Muscle layer of colon (tissue), 2 donors: ENCODE data around the gene DCT.
A peak's percentile ranks its signal among the peaks of the same experiment; 100 is the strongest.

Source experiments
- H3K27ac ChIP-seq: one replicate; pipeline ENCODE4 v1.7.0; 2013; ENCODE audit warnings: low read depth, mild to moderate bottlenecking, low read length, moderate library complexity
- H3K27me3 ChIP-seq, 2 donors: one replicate each; pipeline ENCODE4 v1.7.0; 2013; ENCODE audit warnings: low read length in 2 of 2, mild to moderate bottlenecking in 2 of 2; ENCODE audit not compliant: insufficient read depth in 2 of 2, control insufficient read depth in 1 of 2
- H3K36me3 ChIP-seq: one replicate; pipeline ENCODE4 v1.7.0; 2013; ENCODE audit warnings: mild to moderate bottlenecking, low read length; ENCODE audit not compliant: insufficient read depth
- H3K4me1 ChIP-seq: one replicate; pipeline ENCODE4 v1.7.0; 2013; ENCODE audit warnings: mild to moderate bottlenecking, low read length; ENCODE audit not compliant: insufficient read depth
- H3K4me3 ChIP-seq, 2 donors: one replicate each; pipeline ENCODE4 v1.7.0; 2013; ENCODE audit warnings: low read length in 2 of 2, low read depth in 1 of 2, mild to moderate bottlenecking in 1 of 2, moderate library complexity in 1 of 2
- H3K9ac ChIP-seq: one replicate; pipeline ENCODE4 v1.7.0; 2013; ENCODE audit warnings: low read length
- H3K9me3 ChIP-seq: one replicate; pipeline ENCODE4 v1.7.0; 2013; ENCODE audit warnings: mild to moderate bottlenecking, low read length
- donor health status: abdominal sarcoma.
- donor health status: Adenocarcinoma of cecum.

Gene DCT

DNA sequence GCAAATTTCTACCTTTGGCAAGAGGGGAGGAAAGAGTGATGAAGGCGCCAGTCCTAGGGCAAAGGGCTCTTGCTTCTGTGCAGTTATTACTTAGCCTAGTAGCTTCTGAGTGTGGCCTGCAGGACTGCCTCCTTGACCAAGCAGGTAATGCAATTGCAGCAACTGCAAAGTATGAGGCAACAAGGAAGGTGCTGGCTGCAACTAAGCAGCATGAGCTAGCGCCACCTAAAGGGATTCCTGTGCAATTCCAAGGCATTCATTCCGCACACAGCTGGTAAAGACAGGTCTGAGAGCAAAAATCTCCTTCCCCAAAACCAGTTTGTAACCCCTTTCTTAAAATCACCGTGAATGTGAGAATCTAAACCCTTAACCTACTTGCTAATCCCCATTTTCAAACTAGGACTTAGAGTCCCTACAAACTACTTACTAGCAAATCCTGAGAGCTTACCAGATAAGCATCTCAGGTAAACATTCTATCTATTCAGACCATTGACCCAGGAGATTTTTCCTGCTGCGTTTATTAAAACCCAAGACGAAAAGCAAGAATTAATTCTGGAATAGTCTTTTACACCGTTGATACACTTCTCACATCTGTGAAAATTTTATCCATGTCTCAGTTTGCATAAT, 62.9 kb downstream of the DCT start:
- Histone ChIP-seq H3K27me3 (no peaks in the 10 kb centered on the region), H3K9ac (no peak overlapping the region), H3K9me3 (no peaks in the 10 kb centered on the region), H3K27ac (no peak overlapping the region), H3K4me1 (peaks cover 17% of the 10 kb centered on the region), H3K36me3 (no peaks in the 10 kb centered on the region), H3K4me3 (no peak overlapping the region)

DNA sequence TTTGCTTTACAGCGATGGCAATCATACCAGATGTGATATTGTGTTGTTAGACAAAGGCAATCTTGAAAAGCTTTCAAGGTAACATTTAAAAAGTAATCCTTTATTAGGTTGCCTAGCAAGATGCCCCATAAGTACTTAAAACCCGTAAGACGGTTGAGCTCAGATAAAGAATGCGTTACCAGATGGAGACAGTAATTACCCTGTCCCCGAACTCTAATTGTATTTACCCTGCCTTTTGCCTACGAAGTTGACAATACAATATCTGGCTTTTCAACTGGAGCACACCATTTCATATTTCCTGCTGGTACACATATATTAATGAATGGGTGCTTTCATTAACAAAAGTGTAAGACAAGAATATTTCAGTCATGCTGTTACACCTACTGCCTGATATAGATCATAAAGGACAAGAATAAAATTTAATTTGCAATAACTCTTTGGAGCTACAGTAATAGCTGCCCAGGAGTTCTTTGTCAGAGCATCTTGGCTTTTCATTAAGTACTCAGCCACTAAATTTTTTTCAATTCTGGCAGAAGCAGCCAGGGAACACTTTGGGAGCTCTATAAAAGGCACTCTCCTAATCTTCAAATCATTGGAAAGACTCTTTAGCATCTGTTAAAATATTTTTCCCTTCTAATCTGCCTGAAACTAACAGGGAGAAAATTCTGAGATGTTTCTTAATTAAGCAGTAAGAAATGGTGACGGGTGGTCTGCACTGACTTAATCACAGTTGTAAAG, 63.8 kb downstream of the DCT start:
- Histone ChIP-seq H3K9ac (no peak overlapping the region), H3K4me1 (peaks cover 17% of the 10 kb centered on the region), H3K27ac (no peak overlapping the region), H3K27me3 (no peaks in the 10 kb centered on the region), H3K9me3 (no peaks in the 10 kb centered on the region), H3K4me3 (no peak overlapping the region), H3K36me3 (no peaks in the 10 kb centered on the region)

DNA sequence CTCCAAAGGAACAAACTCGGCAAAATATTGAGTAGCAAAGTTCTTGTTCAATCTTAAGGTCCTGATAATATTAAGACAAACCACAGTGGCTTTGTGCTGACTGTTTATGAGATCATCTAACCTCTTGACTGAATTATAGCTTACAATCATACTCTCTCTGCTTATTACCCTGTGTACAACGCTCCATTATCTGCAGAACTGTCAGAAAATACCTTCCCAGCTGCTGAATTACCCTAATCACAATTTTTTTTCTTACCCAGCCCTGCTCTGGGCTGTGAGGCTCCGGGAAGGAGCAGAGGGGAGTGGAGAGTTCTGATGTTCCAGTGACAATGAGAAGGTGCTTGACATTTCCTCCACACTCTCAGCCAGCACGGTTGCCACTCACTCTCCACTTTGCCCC, 64.8 kb downstream of the DCT start:
- Histone ChIP-seq H3K9me3 (no peaks in the 10 kb centered on the region), H3K27me3 (no peaks in the 10 kb centered on the region), H3K27ac (no peak overlapping the region), H3K4me3 (no peak overlapping the region), H3K36me3 (no peaks in the 10 kb centered on the region), H3K4me1 (peaks cover 17% of the 10 kb centered on the region), H3K9ac (no peak overlapping the region)

DNA sequence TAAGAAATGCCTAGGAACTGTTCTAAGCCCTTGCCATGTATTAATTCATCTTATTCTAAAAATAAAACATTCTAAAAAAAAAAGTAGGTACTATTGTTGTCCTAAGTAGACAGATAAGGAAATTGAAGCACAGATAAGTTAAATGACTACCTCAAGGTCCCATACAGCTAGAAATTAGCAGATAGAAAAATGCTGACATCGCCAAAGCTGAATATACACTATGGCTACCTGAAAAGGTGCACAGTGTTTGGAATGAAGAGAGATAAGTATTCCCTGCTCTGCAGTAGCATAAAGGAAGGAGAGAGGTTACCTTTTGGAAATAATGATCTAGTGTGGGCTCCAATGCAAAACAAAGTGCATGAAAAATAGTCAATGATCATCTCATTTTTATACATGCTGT, 65.3 kb downstream of the DCT start:
- Histone ChIP-seq H3K27me3 (no peaks in the 10 kb centered on the region), H3K9me3 (no peaks in the 10 kb centered on the region), H3K9ac (no peak overlapping the region), H3K27ac (no peak overlapping the region), H3K36me3 (no peaks in the 10 kb centered on the region), H3K4me1 (peaks cover 17% of the 10 kb centered on the region), H3K4me3 (no peak overlapping the region)

DNA sequence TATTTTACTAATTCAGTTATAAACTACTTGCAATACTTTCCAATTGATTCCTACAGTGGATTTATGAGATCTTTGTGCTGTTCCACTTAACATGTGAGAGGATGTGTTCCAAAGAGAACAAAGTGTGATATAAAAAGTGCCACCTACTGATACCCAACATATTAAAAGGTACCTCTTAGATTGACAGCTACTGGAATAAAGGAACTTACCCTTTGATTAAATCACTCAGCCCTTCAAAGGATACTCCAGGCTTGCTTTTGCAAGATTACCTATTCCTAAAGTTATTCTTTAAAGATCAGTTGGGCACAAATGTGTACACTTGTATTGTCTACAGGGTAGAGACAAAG, 65.9 kb downstream of the DCT start:
- H3K4me1 ChIP-seq, result peaks cover 21% of the 10 kb centered on the region
- H3K36me3 ChIP-seq, result no peaks in the 10 kb centered on the region
- no peak overlapping the region for H3K27ac ChIP-seq
- H3K4me3 ChIP-seq, result no peak overlapping the region
- no peaks in the 10 kb centered on the region for H3K27me3 ChIP-seq
- no peaks in the 10 kb centered on the region for H3K9me3 ChIP-seq
- no peak overlapping the region for H3K9ac ChIP-seq

DNA sequence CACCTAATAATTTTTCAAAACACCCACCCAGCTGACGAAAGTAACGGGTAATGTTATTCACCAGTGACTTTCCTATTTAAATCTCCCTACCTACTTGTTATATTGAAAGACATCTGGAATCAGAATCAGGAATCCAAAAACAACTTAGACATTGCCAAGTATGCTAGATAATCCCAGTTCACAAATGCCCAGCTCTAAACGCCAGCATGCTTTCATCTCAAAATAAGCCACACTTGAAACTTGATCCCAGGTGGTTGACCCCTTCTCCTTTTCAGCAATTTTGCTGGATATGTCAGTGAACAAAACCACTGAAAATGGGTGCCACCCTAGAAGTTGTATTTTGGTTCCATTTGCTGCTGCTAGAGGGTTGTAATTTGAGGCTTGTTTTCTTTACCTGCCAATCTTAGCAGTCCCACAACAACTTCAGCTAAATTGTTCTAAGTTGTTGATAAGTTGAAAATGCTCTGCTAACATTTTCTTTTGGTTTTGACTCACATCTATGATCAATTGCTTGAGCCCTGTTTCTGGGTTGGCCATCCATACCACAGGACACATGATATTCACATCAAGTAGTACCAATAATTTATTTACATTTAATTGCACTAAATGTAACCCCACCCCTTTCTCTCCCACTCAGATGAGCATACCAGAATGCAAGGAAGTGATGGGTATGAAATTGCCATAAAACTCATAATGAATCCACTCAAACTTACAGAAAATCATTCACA, 66.4 kb downstream of the DCT start:
- Histone ChIP-seq H3K4me1 (peaks cover 26% of the 10 kb centered on the region), H3K27ac (no peak overlapping the region), H3K27me3 (no peaks in the 10 kb centered on the region), H3K36me3 (no peaks in the 10 kb centered on the region), H3K9me3 (no peaks in the 10 kb centered on the region), H3K9ac (no peak overlapping the region), H3K4me3 (no peak overlapping the region)

DNA sequence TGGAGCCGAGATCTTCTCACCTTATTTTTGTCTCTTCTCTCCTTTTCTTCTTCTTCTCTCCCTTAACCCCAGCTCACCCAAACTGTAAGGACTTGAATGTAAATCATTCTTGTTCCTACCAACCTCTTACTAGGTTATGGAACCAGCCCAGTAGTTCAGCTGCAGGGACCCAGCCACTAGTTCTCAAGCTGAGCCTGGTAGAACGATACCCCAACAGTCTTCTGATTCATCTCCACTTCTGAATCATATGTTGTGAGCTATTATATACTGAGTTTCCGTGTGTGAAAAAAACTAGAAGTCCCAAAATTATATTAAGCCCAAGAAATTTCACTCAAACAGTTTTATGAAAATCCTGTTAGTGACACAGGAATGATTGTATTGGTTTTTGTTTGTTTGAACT, 67.7 kb downstream of the DCT start:
- H3K9me3 ChIP-seq, result no peaks in the 10 kb centered on the region
- H3K27ac ChIP-seq, result no peak overlapping the region
- no peak overlapping the region for H3K4me3 ChIP-seq
- no peaks in the 10 kb centered on the region for H3K36me3 ChIP-seq
- no peak overlapping the region for H3K9ac ChIP-seq
- H3K27me3 ChIP-seq, result no peaks in the 10 kb centered on the region
- peaks cover 27% of the 10 kb centered on the region for H3K4me1 ChIP-seq

DNA sequence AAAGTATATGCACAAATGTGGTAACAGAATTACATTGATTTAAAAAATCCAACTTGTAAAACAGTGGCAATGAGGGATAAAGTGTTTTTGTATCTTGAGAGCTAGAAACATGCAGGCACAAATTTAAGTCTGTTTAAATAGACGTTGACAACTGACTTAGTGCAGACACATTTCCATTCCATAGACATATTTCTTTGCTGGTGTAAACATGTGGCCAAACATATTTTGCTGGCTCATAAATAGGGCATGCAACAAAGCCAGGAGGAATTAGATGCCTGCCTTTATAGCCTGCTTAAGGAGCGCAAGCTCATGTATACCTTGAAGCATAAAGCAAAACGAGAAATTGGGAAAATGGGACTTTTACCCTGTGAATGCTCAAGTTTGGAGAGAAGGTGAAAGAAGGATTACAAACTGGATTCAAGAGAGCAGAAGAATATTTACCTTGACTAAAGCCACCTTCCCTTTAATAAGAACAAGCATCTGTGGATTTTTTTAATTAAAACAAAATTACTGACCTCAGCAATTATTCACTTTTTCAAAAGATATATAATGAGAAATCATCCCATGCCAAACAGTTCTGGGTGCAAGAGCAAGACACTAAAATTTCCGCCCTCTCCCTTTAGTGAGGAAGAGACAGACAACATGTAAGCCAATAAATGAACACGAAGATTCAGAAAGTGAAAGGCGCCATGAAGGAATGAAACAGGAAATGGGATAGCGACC, 71.0 kb downstream of the DCT start:
- Histone ChIP-seq H3K9me3 (no peaks in the 10 kb centered on the region), H3K4me1 (peaks cover 10% of the 10 kb centered on the region)

DNA sequence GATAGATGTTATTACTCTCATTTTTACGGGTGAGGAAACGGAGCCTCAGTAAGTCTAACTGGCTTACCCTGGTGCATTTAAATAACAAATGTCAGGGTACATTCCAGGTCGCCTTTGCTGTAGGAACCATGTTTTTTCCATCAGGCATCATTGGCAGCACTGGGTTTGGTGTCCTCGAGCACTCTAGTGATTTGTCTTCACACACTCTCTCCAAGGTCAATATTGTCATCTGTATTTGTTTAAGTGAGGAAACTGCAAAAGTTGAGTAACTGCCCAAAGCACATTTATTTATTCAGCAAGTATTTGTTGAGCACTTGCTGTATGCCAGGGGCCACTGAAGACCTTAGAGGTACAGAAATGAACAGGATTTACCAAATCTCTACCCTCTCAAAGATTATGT, 78.6 kb downstream of the DCT start:
- peaks cover 9% of the 10 kb centered on the region for H3K4me1 ChIP-seq
- H3K9me3 ChIP-seq, result no peaks in the 10 kb centered on the region
- no peak overlapping the region for H3K9ac ChIP-seq
- H3K27ac ChIP-seq, result no peak overlapping the region
- H3K4me3 ChIP-seq, result no peak overlapping the region
- no peaks in the 10 kb centered on the region for H3K27me3 ChIP-seq
- H3K36me3 ChIP-seq, result no peaks in the 10 kb centered on the region

More for the DNA sequence above, 71.0 kb downstream of the DCT start:
- Histone ChIP-seq H3K27me3 (no peaks in the 10 kb centered on the region), H3K36me3 (no peaks in the 10 kb centered on the region), H3K27ac (peak overlapping the region; percentile 12), H3K9ac (no peak overlapping the region), H3K4me3 (no peak overlapping the region)

DNA sequence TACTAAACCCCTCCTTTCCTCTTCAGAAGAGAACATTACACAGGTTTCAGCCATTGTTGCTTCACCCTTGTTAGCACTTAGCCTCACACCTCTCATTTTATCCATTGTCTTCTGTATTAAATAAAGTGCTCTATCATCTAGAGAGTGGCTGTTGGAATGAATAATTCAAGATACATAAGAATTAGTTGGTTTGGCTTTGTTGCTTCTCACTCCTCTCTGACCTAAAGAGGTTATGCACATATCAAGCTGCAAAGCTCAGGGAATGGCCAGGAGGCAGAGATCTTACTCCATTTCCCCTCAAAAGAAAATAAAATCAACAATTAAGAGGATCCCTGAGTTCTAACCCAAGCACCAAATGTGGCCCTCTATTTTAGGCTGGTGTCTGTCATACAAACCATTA, 79.7 kb downstream of the DCT start:
- Histone ChIP-seq H3K27me3 (no peaks in the 10 kb centered on the region), H3K4me1 (peaks cover 20% of the 10 kb centered on the region), H3K4me3 (no peak overlapping the region), H3K36me3 (no peaks in the 10 kb centered on the region), H3K9ac (no peak overlapping the region), H3K27ac (no peak overlapping the region), H3K9me3 (no peaks in the 10 kb centered on the region)

DNA sequence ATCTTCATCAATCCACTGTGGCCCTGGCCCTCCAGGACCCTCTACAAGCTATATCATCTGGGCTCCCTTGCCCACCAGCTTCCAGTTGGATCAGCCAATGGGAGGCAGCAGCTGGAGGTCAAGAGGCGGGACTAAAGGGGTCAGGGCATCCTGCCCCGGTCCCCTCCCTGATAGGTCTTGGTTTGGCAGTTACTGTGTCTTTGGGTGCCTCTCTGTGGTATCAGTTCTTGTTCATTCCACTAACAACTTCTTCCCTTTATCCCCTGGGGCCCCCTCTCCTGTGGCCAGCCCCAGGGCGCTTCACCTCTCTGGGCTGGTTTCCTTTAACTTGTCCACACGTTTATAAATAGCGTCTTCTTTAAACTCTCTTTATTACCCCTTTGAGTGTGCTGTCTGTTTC, 83.6 kb downstream of the DCT start:
- no peaks in the 10 kb centered on the region for H3K36me3 ChIP-seq
- no peak overlapping the region for H3K9ac ChIP-seq
- peaks cover 32% of the 10 kb centered on the region for H3K4me1 ChIP-seq
- H3K27ac ChIP-seq, result peak overlapping the region; percentile 4
- no peaks in the 10 kb centered on the region for H3K9me3 ChIP-seq
- no peak overlapping the region for H3K4me3 ChIP-seq
- H3K27me3 ChIP-seq, result no peaks in the 10 kb centered on the region
